ENCODE data around the gene LMF2.
"Not testable (repeated sequence)": the region's sequence is repeated elsewhere in the genome, so short reads cannot be mapped to it uniquely, and the experiment has no call there.

LMF2 gene

DNA sequence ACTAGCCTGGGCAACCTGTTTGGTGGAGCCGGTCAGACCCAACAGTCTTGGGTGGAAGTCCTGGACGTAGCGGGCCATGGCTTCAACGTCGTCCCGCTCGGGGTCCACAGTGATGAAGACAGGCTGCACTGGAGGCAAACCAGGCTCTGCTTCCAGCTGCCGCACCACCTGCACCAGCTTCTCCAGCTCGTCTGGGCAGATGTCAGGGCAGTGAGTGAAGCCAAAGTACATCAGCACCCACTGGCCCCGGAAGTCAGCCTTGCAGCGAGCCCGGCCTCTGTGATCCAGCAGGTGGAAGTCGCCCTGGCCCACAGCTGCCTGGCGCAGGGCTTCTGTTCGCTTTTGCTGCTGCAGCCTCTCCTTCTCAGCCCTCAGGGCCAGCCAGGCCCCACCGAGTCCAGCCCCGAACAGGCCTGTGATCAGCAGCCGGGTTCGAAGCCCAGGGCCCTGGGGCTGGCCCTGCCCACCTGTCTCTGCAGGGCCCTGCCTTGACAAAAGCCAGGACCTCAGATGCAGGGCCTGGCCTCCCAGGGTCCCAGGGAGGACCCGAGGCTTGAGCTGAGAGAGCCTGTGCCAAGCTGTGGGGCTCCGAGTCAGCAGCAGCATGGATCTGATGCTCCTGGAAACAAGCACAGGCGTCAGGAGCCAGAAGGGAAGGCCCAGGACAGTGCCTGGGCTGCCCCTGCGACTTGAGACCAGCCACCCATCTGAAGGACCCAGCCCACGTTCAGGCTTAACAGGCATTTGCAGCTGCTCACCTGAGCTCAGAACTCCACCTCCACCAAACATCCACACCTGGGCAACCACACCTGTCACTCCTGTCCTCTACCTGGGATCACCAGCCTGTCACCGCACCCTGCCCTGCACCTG is 16.5 kb upstream of the LMF2 start:
- DNase-seq (ENCODE audit: low read depth, low spot score) = peak; percentile 76

GRCh38 chr22:50523458-50523805 is 15.9 kb upstream of the LMF2 start:
- no peak for DNase-seq (ENCODE audit: low read depth, low spot score)

DNA sequence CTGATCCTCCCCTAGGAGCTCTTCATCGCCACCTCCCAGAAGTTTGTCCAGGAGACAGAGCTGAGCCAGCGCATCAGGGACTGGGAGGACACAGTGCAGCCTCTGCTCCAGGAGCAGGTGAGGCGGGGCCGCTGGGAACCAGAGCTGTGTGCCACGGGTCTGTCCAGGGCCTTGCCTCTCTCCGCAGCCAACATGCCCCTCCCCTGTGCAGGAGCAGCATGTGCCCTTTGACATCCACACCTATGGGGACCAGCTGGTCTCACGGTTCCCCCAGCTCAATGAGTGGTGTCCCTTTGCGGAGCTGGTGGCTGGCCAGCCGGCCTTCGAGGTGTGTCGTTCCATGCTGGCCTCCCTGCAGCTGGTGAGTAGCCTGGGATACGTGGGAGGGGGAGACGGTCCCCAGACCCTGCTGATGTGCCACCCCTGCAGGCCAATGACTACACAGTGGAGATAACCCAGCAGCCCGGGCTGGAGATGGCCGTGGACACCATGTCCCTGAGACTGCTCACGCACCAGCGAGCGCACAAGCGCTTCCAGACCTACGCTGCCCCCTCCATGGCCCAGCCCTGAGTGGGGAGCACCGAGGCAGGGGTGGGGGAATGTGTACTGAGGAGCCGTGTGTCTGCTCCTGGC is 15.4 kb upstream of the LMF2 start:
- DNase-seq (ENCODE audit: low read depth, low spot score) = no peak

- DNase-seq (ENCODE audit: low read depth, low spot score) = no peak
Observed at GRCh38 chr22:50522208-50522805, 14.8 kb upstream of the LMF2 start.

GRCh38 chr22:50521710-50522109 is 14.2 kb upstream of the LMF2 start:
- DNase-seq (ENCODE audit: low read depth, low spot score) = no peak

DNA sequence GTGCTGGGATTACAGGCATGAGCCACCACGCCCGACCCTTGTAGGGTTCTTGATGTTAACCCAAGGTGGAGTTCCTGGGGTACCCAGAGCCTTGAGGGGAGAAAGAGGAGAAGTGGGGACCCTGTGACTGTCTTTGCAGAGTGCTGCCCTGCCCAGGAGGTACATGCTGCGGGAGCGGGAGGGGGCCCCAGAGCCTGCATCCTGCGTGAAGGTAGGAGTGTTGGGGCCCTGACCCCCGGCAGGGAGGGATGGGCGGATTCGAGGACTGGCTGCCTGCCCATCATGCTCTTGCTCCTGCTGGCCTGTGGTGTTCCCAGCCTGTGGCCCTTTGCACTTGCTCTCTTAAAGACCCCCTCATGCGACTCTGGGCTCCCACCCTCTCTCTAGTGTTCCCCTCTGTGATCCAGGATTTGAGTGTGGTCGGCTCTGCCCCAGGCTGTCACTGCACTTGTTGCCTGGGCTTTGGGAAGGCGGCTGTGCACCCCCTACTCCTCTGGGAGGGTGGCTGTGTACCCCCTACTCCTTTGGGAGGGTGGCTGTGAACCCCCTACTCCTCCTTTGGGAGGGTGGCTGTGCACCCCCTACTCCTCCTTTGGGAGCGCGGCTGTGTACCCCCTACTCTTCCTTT is 13.4 kb upstream of the LMF2 start:
- DNase-seq (ENCODE audit: low read depth, low spot score) = no peak

DNA sequence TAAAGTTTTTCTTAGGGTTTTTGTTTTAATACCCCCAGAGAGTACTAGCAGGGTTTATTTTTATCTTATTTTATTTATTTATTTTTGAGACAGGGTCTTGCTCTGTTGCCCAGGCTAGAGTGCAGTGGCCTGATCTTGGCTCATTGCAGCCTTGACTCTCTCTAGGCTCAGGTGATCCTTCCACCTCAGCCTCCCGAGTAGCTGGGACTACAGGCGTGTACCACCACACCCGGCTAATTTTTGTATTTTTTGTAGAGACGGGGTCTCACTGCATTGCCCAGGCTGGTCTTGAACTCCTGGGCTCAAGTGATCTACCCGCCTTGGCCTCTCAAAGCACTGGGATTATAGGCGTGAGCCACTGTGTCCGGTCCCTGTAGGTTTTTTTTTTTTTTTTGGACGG is 12.7 kb upstream of the LMF2 start:
- DNase-seq (ENCODE audit: low read depth, low spot score) = not testable (repeated sequence)

- no peak for DNase-seq (ENCODE audit: low read depth, low spot score)
Observed at GRCh38 chr22:50519151-50519550, 11.6 kb upstream of the LMF2 start.

- DNase-seq (ENCODE audit: low read depth, low spot score) = no peak
Observed at GRCh38 chr22:50518606-50519005, 11.1 kb upstream of the LMF2 start.

DNA sequence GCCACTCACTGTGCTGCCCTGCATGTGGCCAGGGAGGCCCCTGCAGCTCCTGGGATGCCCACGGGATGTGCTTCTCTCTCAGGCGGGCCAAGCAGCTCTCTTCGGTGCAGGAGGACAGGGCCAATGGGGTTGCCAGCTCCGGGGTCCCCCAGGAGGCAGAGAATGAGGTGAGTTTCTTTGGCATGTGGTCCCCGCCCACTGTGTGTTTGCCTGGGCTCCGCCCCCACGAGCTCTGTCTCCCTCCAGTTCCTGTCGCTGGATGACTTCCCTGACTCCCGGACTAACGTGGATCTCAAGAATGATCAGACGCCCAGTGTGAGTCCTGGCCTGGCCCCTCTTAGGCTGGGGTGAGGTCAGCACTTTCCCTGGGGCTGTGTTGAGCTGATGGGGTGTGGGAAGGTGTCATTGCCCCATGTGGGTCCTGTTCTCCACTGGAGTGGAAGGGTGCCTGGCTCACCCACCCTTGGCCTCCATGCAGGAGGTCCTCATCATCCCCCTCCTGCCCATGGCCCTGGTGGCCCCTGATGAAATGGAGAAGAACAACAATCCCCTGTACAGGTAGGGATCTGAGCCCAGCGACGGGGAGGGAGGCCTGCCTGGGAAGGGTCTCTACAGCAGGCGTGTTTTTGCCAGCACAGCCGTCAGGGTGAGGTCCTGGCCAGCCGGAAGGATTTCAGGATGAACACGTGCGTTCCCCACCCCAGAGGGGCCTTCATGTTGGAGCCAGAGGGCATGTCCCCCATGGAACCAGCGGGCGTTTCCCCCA is 10.2 kb upstream of the LMF2 start:
- DNase-seq (ENCODE audit: low read depth, low spot score) = no peak

- DNase-seq (ENCODE audit: low read depth, low spot score) = no peak
Observed at GRCh38 chr22:50516891-50517290, 9.4 kb upstream of the LMF2 start.

DNA sequence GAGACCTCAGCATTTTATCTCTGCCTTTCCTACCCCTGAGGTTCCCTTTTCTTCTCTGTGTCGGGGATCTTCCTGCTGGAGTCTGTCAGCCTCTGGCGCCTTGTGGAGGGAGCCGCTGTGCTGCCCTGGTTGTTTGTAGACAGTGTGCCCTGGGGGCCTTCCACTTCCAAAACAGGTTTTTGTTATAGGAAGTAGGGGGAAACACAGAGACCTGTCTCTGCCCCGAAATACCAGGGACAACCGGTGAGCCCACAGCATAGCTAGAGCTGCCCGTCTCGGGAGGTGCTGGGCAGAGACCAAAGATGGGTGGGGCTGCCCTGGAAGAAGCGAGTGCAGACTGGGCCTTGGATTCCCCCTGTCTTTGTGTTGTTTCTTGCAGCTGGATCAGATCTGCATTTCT is 8.6 kb upstream of the LMF2 start:
- DNase-seq (ENCODE audit: low read depth, low spot score) = peak; percentile 88

DNA sequence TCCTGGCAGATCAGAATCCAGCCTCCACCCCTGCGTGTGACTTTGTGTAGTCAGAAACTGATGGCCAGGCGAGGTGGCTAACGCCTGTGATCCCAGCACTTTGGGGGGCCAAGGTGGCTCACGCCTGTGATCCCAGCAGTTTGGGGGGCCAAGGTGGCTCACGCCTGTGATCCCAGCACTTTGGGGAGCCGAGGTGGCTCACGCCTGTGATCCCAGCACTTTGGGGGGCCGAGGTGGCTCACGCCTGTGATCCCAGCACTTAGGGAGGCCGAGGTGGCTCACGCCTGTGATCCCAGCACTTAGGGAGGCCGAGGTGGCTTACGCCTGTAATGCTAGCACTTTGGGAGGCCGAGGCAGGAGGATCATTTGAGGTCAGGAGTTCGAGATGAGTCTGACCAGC is 5.7 kb upstream of the LMF2 start:
- DNase-seq (ENCODE audit: low read depth, low spot score) = no peak

DNA sequence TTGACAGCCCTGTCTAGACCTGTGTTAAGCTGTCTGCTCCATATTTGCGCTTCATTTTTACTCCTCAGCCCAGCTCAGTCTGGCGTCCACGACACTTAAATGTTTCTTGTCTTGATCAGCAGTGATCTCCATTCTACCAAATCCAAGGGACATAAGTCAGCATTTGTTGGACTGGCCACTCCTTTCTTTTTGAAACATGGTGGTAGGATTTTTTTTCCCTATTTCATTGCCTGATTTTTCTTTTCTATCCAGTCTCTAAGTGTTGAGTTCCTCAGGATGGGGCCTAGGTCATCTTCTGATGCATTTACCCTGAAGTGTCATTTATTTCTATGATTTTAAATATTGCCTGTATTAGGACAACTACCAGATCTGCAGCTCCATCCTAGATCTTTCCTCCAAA is 1.4 kb upstream of the LMF2 start:
- DNase-seq (ENCODE audit: low read depth, low spot score) = no peak

- peak; percentile 96 for DNase-seq (ENCODE audit: low read depth, low spot score)
Observed at GRCh38 chr22:50507991-50508884, 736 bp upstream of the LMF2 start, which contains the start of gene NCAPH2. Gene NCAPH2, plus strand, starts transcription at chr22:50508224. Its CDS starts 114 bp downstream, at chr22:50508338.

DNA sequence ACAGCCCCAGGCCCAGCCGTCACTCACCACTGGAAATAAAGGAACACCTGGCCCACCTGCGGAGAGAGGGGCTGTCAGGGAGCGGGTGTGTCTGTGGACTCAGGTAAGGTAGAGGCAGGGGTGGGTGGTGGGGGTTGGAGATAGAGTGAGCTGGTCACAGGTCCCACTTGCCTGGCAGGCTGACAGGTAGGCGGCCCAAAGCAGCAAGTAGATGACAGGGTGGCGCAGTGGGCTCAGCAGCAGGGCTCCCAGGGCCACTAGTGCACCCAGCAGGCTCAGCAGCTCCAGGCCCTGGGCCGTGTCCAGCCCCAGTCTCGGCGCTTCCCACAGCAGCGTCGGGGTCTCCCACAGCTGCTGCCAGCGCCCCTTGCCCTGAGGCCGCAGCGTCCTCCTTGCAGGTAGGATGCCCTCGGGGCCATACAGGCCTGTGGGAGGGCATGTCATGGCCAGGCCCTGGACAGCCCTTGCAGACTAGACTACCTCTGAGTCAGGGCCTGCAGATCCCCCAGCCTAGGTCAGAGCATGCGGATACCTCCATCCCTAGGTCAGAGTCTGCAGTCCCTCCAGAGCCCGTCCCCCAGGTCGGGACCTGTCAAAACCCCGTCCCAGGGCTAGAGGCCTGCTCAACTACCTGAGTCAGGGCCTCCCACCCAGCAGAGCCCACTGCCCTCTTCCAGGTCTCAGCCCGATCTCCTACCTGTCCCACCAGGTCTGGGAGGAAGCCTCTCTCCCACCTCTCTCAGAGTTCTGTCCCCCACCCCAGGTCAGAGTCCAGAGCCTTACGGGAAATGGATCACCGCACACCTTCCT is 686 bp downstream of the LMF2 start:
- peak; percentile 68 for DNase-seq (ENCODE audit: low read depth, low spot score)

DNA sequence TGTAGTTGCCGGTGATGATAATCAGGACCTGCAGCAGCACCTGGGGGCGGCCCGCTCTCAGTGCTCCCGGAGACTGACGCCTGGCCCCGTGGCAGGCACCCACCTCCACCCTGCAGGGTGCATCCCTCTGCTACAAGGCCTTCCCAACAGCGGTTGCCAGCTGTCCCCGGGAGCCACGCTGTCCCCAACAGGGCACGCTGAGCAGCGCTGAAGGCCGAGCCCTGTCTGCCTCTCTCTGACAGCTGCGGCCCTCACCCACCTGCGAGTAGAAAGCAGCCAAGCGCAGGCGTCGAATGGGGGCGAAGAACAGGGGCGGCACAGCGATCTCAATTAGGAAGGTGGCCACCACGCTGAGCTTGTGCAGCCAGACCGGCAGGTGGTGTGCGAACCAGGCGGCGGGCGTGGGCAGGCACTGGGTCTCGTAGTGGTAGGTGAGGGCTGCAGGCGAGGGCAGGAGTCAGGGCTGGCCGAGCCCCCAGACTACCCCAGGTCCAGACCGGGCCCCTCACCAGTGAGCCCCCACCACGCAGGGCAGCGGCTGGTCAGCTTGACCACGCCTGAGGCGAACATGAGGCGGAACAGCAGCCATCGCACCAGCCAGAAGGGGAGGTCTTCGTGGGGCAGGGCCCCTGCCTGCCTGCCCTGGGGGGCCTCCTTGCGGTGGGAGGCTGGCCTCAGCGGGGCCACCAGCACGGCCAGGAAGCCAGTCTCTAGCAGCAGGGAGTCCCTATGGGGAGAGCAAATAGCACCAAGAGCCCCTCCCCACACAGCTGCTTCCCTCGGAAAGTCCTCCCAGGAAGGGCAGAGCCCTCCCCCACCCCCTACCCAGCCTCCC is 1.5 kb downstream of the LMF2 start:
- peak; percentile 63 for DNase-seq (ENCODE audit: low read depth, low spot score)

GRCh38 chr22:50505276-50505775 is 2.2 kb downstream of the LMF2 start:
- no peak for DNase-seq (ENCODE audit: low read depth, low spot score)
